GM21381 (cell line): ENCODE measurements around the gene PSD4.

Experiments
- ATAC-seq: cut with Tn5 transposase; IDR thresholded peaks from one replicate; pipeline ENCODE4 v1.9.1; 2021; ENCODE audit warnings: mild to moderate bottlenecking, moderate library complexity; ENCODE audit not compliant: unreplicated experiment

PSD4 gene

GRCh38 chr2:113167115-113167932 is 6.4 kb upstream of the PSD4 start:
- no peak for ATAC-seq

- no peak for ATAC-seq
Measured at GRCh38 chr2:113167962-113168340, 5.8 kb upstream of the PSD4 start.

- no peak for ATAC-seq
Measured at GRCh38 chr2:113169002-113169530, 4.7 kb upstream of the PSD4 start.

- ATAC-seq, result no peak
Measured at GRCh38 chr2:113169586-113169985, 4.2 kb upstream of the PSD4 start.

- ATAC-seq, result no peak
Measured at GRCh38 chr2:113171334-113172075, 2.3 kb upstream of the PSD4 start.

GRCh38 chr2:113172721-113173541 is 840 bp upstream of the PSD4 start:
- no peak for ATAC-seq

GRCh38 chr2:113174376-113174750 is 592 bp downstream of the PSD4 start:
- ATAC-seq, result no peak

GRCh38 chr2:113175042-113175628 is 1.4 kb downstream of the PSD4 start:
- ATAC-seq, result peak; percentile 61

- ATAC-seq, result no peak
Measured at GRCh38 chr2:113175736-113176695, 2.2 kb downstream of the PSD4 start.

GRCh38 chr2:113176696-113177355 is 3.1 kb downstream of the PSD4 start:
- ATAC-seq, result no peak

GRCh38 chr2:113178069-113178746 is 4.4 kb downstream of the PSD4 start:
- no peak for ATAC-seq

- ATAC-seq, result no peak
Measured at GRCh38 chr2:113178891-113179290, 5.1 kb downstream of the PSD4 start.

- ATAC-seq, result no peak
Measured at GRCh38 chr2:113179446-113180045, 5.8 kb downstream of the PSD4 start.

GRCh38 chr2:113180131-113180946 is 6.6 kb downstream of the PSD4 start:
- ATAC-seq, result no peak

- no peak for ATAC-seq
Measured at GRCh38 chr2:113181258-113182051, 7.7 kb downstream of the PSD4 start.

GRCh38 chr2:113182471-113183260 is 8.9 kb downstream of the PSD4 start:
- ATAC-seq, result no peak
